GM21423 (cell line): ENCODE measurements around the gene QPCTL.

Source experiments
- ATAC-seq: cut with Tn5 transposase; IDR thresholded peaks from one replicate; pipeline ENCODE4 v1.9.1; 2021; ENCODE audit warnings: mild to moderate bottlenecking, moderate library complexity; ENCODE audit not compliant: unreplicated experiment

Gene QPCTL

DNA sequence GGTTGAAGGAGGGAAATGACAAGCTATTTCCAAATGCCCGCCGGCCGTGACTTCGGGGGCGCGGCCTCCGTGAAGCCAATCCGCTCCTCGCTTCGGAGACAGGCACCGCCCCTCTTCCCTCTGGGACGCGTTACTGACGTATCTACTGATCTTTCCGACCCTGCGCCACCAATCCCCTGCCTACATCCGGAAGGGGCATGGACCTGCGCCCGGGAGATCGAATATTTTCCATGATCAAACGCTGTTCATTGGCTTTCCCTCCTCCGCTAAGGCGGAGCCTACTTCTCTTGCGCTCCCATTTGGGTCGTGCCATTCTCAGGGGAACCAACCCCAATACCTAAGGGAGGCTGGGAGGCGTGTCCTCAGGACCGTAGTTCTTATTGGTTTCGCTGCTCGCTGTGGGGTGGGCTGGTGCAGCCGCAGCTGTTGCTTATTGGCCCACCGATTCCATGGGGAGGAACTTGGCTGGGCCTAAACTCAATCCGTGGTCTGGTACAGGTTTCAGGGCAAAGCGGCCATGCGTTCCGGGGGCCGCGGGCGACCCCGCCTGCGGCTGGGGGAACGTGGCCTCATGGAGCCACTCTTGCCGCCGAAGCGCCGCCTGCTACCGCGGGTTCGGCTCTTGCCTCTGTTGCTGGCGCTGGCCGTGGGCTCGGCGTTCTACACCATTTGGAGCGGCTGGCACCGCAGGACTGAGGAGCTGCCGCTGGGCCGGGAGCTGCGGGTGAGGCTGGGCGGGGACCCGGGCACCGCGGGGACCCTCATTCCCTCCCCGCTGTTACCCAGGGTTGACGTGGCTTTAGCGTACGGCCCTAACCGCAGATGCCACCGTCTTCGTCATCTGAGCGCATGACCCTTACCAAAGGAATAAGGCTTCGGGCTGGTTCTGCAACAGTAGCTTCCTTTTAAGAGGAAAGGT lies at the start of gene QPCTL:
TSS of gene QPCTL (plus strand) at position 480 of the 919 bp plus-strand sequence. CDS start at position 518, 38 bp downstream.
- peak; percentile 78 for ATAC-seq

DNA sequence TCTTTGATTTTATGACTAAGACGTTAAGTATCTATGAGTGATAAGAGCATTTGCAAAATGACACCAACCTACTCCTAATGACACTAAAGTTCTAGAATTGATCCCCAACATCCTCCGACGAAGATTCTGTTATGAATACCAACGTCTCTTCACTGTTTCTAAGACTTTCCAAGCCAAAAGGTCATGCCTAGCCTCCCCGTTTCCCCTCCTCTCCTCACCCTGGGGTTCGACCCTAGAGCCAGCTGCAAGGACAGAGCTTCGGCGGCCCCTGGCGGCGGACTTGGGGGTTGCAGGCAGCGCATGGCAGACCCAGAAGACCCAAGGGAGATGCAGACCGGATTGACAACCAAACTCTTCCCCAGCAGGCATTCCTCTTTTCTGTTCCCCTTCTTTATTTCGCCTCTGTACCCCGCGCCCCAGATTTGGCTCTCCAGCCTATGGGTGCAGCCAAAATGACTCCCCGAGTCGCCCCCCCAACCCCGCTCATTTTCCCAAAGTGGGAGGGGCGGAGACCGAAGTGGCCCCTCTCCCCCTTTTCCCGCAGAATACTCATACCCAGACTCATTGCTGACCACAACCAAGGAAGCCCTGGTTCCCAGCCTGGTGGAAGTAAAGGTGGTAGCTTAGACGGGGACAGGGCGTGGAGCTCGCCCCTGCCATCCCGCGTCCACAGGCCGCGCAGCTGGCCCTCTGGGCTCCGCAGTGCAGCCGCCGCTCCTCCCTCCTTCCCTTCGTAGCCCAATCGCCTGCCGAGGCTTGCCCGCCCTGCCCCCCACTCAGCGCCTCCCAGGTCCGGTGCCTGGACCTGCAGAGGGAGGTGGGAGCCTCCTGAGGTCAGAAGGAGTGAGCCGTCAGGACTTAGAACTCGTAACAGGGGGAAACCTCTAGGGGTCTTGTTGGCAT lies 49.2 kb upstream of the QPCTL start:
- peak; percentile 17 for ATAC-seq

DNA sequence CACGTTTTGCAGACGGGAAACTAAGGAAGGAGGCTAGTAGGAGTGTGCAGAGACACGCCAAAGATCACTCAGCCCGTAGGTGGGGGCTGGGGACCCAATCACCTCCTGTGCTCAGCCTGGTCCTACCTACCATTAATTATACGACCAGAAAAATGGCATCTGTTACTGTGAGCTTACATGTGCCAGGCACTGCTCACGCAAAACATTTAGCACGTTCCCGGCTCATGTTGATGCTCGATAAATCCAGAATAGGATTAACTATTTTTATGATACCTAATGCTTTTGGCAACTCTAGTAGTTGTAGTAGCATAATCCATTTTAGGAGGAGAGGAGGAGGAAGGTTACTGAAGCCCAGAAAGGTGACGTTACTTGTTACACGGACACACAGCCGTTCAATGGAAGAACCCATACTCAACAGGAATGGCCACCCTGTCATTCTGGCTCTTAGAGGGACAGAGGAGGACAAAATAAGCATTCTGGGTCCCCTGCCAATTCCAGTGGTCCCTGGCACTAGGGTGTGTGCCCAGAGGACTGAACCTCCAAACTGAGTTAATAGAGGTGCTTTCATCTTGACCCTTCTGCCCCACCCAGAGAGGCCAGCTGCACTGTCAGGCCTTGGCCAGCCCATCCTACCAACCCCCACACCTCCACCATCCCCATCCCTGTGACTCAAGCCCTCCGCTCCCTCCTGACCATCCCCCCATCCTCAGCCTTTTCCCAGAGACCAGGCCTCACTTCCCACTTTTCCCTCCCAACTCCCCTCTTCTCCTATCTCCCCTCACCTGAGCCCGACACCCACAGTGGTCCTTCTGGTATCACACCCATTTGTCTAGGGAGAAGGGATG lies 48.3 kb upstream of the QPCTL start:
- ATAC-seq: no peak

DNA sequence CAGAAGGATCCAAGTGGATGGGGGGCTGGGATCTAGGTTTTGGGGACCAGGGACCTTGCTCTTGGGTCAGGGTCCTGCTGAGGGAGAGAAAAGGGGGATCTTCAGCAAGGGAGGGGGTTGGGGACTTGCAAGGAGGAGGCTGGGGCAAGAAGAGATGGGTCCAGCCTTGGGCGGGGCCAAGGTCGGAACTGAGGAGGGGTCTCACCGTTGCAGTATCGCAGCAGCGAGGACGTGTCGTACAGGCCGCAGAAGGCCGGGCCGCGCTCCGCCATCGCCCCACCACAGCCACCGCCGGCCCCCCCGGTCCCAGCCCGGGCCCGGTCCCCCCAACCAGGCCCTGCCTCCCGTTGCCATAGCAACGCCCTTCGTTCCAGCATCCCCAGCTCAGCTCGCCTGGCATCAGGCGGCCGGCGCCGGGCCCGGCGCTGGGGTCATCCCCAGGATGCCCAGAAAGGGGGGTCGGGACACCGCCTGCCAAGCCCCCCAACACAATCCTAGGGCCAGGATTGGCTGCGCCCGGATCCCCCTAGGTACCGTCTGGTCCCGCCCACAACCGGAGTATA lies 47.3 kb upstream of the QPCTL start:
- ATAC-seq: no peak

DNA sequence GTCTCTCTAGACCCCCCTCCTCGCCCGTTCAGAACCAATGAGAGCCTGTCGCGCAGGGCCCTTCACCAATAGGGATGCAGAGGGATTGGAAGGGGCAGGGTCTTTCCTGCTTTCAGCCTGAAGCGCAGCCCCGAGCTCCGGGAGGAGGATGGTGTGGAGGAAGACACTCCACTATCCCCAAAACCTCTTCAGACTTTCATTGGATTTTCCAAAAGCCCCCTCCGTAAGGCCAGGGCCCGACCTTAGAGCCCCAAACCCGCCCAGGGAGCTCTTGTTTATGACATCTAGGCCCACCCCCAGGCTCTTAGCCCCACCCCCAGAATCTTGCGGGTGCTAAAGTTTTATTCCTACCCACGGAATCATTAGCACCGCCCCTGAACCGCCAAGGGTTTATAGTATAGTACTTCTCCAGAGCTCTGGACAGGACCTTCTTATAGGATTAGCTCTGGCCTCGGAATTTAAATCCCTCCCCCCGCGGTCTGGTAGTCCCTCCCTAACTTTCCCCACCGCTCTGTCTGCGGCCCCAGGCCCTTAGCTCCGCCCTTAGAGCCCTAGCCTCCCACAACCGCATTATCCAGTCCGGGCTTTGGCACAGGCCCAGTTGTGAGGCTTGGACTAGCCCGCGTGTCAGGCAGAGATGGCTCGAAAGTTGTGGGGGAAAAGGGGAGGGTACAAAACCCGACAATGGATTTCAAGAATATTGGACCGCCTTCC lies 46.7 kb upstream of the QPCTL start:
- ATAC-seq: no peak

DNA sequence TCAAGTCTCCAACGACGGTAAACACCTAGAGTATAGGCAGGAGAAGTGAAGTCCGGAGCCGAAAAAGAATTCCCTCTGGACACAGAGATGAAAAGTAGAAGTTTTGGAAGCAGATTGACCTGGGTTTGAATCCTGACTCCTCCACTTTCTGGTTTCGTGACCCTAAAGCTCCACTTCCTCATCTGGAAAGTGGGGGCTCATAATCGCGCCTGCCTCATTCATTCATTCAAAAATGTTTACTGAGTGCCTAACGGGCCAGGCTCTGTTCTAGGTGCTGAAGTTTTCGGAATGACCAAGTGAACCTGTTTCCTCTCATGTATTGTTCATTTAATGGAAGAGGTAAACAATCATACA lies 46.1 kb upstream of the QPCTL start:
- no peak for ATAC-seq

DNA sequence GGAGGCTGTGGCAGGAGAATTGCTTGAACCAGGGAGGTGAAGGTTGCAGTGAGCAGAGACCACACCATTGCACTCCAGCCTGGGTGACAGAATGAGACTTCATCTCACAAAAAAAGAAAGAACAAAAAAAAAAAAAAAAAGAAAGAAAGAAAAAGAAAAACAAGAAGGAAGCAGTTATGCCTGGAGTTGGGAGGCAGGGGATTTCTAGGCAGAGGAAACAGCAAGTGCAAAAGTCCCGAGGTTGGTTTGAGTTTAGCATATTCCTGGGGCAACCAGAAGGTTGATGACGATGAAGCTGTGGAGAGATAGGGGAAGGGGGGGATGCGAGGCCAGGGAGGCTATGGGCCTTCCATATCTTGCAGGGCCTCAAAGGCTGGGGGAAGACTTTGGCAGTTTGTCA lies 41.7 kb upstream of the QPCTL start:
- no peak for ATAC-seq

DNA sequence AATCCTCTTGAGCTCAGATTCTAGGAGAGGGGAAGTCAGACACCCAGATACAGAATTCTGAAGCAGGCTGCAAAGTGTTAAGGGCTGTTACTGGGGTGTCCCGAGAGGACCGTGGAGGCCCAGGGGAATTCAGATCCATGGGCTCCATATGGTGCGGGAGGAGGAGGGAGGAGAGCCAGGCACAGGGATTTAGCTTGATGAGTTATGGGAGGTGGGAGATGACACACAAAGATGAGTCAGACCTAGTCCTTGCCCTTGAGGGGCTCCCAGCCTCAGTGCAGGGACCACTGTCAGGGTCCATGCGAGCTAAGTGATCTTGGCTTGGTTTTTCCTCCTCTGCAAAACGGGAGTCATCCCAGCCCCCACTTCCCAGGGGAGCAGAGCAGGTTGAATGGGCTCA lies 38.8 kb upstream of the QPCTL start:
- ATAC-seq: no peak

DNA sequence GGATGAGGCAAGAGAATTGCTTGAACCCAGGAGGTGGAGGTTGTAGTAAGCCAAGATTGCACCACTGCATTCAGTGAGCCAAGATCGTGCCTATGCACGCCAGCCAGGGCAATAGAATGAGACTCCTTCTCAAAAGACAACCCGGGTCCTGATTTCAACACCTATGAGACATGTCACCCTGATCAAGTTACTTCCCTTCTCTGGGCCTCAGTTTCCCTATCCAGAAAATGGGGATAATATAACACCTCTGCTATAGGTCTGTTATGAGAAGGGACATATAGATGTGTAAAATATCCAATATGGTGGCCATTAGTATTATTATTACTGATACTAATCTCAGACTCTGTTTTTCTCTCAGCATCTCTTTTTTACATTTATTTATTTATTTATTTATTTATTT lies 37.4 kb upstream of the QPCTL start:
- ATAC-seq: no peak

DNA sequence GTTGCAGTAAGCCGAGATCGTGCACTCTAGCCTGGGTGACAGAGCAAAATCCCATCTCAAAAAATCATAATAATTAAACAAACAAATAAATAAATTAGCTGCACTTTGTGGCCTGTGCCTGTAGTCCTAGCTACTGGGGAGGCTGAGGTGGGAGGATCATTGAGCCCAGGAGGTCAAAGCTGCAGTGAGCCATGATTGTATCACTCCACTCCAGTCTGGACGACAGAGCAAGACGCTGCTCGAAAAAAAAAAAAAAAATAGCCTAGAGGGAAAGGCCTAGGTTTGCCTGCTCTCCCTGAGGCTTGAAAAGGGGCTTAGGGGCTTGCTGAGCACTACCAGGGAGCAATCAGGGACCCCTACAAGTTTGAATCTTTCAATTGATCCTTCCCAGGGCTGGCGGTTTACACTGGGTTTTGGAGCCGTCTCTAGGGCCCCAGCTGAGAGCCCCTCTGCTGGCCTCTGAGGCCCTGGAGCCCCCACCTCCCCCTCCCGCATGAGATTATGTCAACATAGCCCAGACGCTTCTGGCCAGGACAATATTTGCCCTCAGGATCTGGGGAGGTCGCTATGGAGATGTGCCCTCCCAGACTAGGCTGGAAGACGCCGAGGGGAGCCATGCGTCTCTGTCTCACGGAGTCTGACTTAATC lies 34.8 kb upstream of the QPCTL start:
- ATAC-seq: no peak

DNA sequence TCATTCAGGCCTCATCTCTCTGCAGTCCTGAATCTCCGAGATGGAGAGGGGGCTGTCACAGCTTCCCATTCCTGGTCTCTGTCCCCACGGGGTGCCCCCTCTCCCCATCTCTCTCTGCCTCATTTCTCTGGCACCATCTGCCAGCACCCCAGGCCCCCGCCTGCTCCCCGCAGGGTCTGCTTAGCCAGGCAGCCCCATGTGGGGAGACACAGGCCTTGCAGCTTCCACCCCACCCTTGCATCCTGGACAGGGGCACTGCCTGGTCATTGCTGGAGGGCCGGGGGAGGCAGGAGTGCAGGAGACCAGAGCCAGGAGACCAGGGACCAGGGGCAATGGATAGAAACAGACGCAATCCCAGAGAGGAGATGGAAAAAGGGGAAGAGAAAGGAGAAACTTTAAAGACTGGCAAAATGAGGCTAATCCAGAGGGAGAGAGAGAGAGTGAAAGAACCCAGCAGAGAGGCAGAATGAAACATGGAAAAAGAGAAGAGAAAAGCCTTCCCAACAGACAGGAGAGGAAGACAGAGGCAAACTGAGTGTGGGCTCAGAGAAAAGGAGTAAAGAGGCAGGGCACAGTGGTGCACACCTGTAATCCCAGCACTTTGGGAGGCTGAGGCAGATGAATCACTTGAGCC lies 33.3 kb upstream of the QPCTL start:
- no peak for ATAC-seq

DNA sequence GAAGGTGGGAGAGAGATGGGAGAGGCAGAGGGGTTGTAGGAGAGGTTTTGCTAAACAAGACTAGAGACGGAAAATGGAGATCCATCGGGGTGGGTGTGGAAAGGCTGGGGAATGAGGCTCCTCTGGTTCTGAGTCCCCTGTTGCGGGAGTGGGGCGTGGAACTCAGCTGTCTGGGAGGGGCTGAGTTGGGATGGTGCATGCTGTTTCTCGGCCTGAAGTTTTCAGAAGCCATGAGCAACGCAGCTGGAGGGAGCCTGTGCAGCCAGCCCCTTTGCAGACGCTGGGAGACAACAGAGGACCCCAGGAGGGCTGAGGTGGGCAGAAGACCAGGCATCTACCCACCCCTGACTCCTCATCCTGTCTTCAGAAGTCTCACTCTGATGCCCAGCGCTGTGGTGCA lies 31.8 kb upstream of the QPCTL start:
- ATAC-seq: no peak

DNA sequence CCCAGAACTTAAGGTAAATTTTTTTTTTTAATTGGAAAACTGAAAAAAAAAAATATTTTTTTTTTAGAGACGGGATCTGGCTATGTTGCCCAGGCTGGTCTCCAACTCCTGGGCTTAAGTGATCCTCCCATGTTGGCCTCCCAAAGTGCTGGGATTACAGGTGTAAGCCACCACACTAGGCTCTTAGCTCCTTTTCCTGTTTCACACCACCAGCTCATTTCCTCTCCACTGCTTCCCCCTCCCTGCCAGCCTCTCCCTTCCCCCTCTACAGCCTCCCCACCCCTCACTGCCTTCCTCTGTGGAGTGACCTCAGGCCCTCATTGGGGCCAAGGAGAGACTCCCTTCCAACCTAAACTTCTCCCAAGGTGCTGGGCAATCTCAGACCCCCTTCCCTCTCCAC lies 28.7 kb upstream of the QPCTL start:
- ATAC-seq: no peak

DNA sequence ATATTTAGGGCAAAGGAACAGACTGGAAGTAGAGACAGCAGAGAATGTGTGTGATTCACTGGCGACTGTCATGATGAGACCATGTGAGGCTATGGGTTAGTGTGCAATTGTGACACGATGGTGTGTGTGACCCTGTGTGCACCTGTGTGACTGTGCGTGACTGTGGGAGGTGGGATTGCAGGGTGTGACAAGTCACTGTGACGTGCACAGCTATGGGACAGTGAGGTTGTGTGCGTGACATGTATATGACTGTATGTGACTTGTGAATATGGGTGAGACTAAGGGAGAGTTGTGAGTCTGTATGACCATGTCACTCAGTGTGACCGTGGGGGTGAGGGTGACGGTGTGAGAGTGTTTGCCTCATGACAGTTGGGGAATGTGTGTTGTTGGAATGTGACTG lies 27.9 kb upstream of the QPCTL start:
- no peak for ATAC-seq

DNA sequence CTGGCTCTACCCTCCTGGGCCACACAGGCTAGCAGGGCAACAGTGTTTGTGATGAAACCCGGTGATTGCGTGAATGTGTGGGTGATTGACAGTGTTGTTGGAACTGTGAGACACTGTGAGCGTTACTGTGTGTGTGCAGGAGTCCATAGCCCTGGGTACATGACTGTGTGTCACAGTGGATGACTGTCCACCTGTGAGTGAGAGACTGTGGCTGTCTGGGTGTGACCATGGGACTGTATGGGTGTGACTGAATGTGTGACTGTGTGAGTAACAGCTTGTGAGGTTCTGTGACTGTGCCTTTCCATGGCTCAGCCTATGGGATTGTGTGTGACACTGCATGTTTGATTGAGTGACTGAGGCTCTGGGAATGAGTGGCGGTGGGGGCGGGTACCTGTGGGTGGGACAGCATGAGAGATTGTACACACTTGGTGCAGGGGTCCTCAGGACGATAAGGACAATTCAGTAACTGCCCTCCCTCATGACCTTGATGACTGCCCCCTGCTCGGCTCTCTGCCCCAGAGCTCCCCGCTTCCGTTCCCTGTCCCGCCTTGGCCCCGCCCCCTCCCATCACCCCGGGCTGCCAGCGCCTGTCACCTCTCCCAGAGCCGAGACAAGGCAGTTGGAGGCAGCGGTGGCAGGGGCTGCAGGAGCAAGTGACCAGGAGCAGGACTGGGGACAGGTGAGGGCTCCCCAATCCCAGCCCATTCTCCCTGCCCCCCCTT lies 24.7 kb upstream of the QPCTL start, which contains the start of gene GIPR:
TSS of gene GIPR (plus strand) at position 602 of the 722 bp plus-strand sequence. CDS start 1,300 bp downstream, outside the sequence.
- ATAC-seq: no peak

DNA sequence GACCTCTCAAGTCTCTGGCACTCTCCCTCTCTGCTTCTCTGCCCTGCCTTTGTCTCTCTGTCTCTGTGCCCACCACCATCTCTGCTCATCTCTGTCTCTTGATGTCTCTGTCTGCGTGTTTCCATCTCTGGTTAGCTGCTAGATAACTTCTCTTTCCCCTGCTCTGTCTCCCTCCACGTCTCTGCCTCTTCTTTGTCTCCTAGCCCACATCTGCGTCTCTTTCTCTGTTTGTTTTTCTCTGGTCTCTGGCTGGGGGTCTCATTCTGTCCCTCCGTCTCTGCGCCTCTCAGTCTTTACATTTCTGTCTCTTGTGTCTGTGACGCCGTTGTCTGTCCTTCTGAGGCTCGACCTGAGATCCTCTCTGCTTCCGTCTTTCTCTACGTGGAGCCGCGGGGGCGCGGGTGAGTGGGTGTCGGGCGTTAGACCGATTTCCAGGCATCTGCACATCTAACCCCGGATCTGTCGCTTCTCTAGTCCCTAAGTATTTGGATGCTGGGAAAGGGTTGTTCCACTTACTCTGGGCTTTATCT lies 24.1 kb upstream of the QPCTL start:
- ATAC-seq: peak; percentile 2

DNA sequence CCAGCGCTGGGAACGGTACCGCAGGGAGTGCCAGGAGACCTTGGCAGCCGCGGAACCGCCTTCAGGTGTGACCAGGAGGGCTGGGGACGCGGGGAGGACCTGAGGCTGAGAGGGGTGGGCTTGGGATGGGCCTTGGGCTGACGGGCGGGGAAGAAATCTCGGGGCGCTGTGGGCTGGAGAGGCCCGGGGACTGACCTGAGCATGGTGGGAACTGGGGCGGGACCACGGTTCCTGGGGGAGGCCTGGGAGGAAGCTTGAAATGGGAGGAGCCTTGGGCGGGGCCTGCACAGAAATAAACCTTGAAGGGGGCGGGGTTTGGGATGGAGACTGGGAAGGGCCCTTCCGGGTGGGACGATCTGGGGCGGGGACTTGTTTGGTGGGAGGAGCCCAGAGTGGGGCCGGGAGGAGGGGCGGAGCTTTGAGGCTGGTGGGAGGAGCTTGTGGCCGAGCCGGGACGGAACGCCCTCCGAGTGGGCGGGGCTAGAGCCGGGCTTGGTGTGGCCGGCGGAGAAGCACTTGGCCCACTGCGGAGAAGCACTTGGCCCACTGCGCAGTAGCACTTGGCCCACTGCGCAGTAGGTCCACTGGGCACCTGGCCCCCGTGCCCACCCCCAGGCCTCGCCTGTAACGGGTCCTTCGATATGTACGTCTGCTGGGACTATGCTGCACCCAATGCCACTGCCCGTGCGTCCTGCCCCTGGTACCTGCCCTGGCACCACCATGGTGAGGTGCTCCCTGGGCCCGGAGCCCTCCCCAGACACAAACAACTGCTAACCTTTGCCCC lies 21.6 kb upstream of the QPCTL start:
- ATAC-seq: peak; percentile 46
